Fibroblast of the aortic adventitia (primary cell): Measurements from ENCODE around the gene YIPF3. TPM values are rescaled to one million over a fixed set of nuclear protein-coding genes. Genes with fewer than 3 reads are reported as not detected.
"Not testable (repeated sequence)": the region's sequence is repeated elsewhere in the genome, so short reads cannot be mapped to it uniquely, and the experiment has no call there.

Source experiments
- DNase-seq: peaks from one replicate; pipeline ENCODE4 v3.0.0-alpha.2; 2010; ENCODE audit warnings: low read depth
- H3K4me3 ChIP-seq: 2 replicates; pipeline ENCODE4 v1.5.1; 2011; ENCODE audit warnings: low read depth, mild to moderate bottlenecking, control low read depth, low read length, moderate library complexity
- CTCF ChIP-seq: IDR thresholded peaks from 2 replicates; pipeline ENCODE4 v1.5.1; 2011; ENCODE audit warnings: mild to moderate bottlenecking, low read length, control low read depth, inconsistent platforms; ENCODE audit not compliant: insufficient read depth
- small RNA-seq: library from RNA; depleted of rRNA; stranded (forward); fragments of <200 nt; gene quantifications from one replicate; pipeline ENCODE3, GENCODE V24; 2012
- total RNA-seq: library from RNA; depleted of rRNA; stranded (reverse); fragments of >200 nt; gene quantifications from 2 replicates; pipeline ENCODE4 v1.2.3, GENCODE V29; 2012; ENCODE audit warnings: low replicate concordance

The YIPF3 gene
- total RNA-seq, 1 donor: 94.4 TPM

- H3K4me3 ChIP-seq: no peak overlapping the region
- no peak for TF ChIP-seq CTCF
- no peak for DNase-seq
Observed at GRCh38 chr6:43468748-43469681, 47.7 kb downstream of the YIPF3 start.

- no peak for DNase-seq
- H3K4me3 ChIP-seq: no peak overlapping the region
- no peak for TF ChIP-seq CTCF
Observed at GRCh38 chr6:43468240-43468639, 48.5 kb downstream of the YIPF3 start.

- no peak for TF ChIP-seq CTCF
- no peak for DNase-seq
- H3K4me3 ChIP-seq: no peak overlapping the region
Observed at GRCh38 chr6:43467752-43468151, 49.0 kb downstream of the YIPF3 start.

GRCh38 chr6:43467265-43467664 lies 49.5 kb downstream of the YIPF3 start:
- DNase-seq: not testable (repeated sequence)

GRCh38 chr6:43465948-43466347 lies 50.8 kb downstream of the YIPF3 start:
- no peak for TF ChIP-seq CTCF
- H3K4me3 ChIP-seq: no peak overlapping the region
- DNase-seq: no peak

More at GRCh38 chr6:43467265-43467664, 49.5 kb downstream of the YIPF3 start:
- H3K4me3 ChIP-seq: not testable (repeated sequence)

GRCh38 chr6:43464337-43464736 lies 52.4 kb downstream of the YIPF3 start:
- no peak overlapping the region for H3K4me3 ChIP-seq
- no peak for DNase-seq
- TF ChIP-seq CTCF: no peak

GRCh38 chr6:43461936-43462335 lies 54.8 kb downstream of the YIPF3 start:
- H3K4me3 ChIP-seq: no peak overlapping the region
- no peak for TF ChIP-seq CTCF
- DNase-seq: no peak

Small RNA genes within 50 kb of the gene (small RNA-seq; reads per million reads assigned to genes)
- gene RF00426 (not detected), gene RNU6-1113P (not detected)

Other genes starting within 250 kb of the YIPF3 start
- not detected in 2 replicates for gene SLC22A7, start 218.7 kb downstream of the YIPF3 start, total RNA-seq
- not detected in 2 replicates for gene CRIP3, start 208.1 kb downstream of the YIPF3 start, total RNA-seq
- gene ZNF318, start 147.3 kb downstream of the YIPF3 start, total RNA-seq: 14.2 and 19.6 TPM in 2 replicates
- 12.0 and 25.8 TPM in 2 replicates for gene ABCC10, start 89.4 kb downstream of the YIPF3 start, total RNA-seq
- 0.36 and 0.98 TPM in 2 replicates for gene DLK2, start 61.4 kb downstream of the YIPF3 start, total RNA-seq
- gene TJAP1, start 39.4 kb downstream of the YIPF3 start, total RNA-seq: 14.2 and 24.4 TPM in 2 replicates
- 0.63 and 0.98 TPM in 2 replicates for gene LRRC73, start 6.6 kb downstream of the YIPF3 start, total RNA-seq
- gene POLR1C, start 163 bp upstream of the YIPF3 start, total RNA-seq: 27.0 and 45.7 TPM in 2 replicates
- 17.6 and 29.0 TPM in 2 replicates for gene XPO5, start 59.1 kb upstream of the YIPF3 start, total RNA-seq
- 12.4 and 30.6 TPM in 2 replicates for gene POLH, start 59.3 kb upstream of the YIPF3 start, total RNA-seq
- 32.5 and 61.2 TPM in 2 replicates for gene GTPBP2, start 112.3 kb upstream of the YIPF3 start, total RNA-seq
- 8.3 and 20.6 TPM in 2 replicates for gene MAD2L1BP, start 118.9 kb upstream of the YIPF3 start, total RNA-seq
- 0.18 and 0.57 TPM in 2 replicates for gene RSPH9, start 128.1 kb upstream of the YIPF3 start, total RNA-seq
- 22.6 and 32.4 TPM in 2 replicates for gene MRPS18A, start 170.9 kb upstream of the YIPF3 start, total RNA-seq